ENCODE results near the gene NKAIN2.

Gene NKAIN2

DNA sequence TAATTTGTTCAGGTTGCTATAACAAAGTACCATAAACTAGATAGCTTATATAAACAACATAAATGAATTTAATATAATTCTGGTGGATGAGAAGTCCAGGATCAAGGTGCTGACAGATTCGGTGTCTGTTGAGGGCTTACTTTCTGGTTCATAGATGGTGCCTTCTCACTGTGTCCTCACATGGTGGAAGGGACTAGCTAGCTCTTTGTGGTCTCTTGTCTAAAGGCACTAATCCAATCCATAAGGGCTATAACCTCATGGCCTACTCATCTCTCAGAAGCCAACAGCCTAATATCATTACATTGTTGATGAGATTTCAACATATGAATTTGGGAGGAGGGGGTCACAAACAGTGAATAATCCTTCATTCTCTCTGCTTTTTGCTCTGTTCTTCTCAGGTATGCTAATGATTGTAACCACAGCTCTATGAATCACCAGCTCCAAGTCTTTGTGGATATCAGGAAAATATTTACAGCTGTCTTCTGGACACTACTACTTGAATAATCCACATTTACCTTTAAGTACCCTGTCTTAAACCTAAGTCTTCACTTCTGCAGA lies 122.3 kb downstream of the NKAIN2 start:
- DNase-seq (ENCODE audit: low read depth): no peak
- H3K4me3 ChIP-seq (ENCODE audit: low read depth, low read length): no peak overlapping the region
- TF ChIP-seq, protein P1, sequence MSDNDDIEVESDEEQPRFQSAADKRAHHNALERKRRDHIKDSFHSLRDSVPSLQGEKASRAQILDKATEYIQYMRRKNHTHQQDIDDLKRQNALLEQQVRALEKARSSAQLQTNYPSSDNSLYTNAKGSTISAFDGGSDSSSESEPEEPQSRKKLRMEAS (IDR thresholded peaks at IDR 0.05; ENCODE audit: low read depth, low read length): no peak
- TF ChIP-seq MYC (IDR thresholded peaks at IDR 0.05; ENCODE audit: low read depth, low read length) (no peak), POLR2A (IDR thresholded peaks at IDR 0.05; ENCODE audit: extremely low read depth, insufficient read length) (no peak)
- TF ChIP-seq, protein P2, sequence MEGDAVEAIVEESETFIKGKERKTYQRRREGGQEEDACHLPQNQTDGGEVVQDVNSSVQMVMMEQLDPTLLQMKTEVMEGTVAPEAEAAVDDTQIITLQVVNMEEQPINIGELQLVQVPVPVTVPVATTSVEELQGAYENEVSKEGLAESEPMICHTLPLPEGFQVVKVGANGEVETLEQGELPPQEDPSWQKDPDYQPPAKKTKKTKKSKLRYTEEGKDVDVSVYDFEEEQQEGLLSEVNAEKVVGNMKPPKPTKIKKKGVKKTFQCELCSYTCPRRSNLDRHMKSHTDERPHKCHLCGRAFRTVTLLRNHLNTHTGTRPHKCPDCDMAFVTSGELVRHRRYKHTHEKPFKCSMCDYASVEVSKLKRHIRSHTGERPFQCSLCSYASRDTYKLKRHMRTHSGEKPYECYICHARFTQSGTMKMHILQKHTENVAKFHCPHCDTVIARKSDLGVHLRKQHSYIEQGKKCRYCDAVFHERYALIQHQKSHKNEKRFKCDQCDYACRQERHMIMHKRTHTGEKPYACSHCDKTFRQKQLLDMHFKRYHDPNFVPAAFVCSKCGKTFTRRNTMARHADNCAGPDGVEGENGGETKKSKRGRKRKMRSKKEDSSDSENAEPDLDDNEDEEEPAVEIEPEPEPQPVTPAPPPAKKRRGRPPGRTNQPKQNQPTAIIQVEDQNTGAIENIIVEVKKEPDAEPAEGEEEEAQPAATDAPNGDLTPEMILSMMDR (IDR thresholded peaks at IDR 0.05; ENCODE audit: low read depth, low read length): no peak

DNA sequence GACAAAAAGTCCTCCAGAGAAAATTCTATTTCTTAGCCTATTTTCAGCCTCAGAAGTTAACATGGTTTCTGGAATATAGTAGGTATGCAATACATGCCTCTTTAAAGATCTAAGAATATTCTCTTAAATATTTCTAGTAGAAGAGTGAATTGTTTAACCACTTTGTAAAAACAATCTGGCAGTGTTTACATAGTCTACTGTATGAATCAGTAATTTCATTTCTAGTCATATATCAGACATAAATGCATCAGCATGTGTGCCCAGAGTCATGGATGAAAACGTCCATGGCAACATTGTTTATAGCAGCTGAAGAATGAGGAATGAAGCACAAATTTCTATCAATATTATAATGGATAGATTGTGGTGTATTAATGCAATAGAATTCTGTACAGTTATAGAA lies 124.9 kb downstream of the NKAIN2 start:
- no peak overlapping the region for H3K4me3 ChIP-seq (ENCODE audit: low read depth, low read length)
- no peak for DNase-seq (ENCODE audit: low read depth)
- TF ChIP-seq POLR2A (IDR thresholded peaks at IDR 0.05; ENCODE audit: extremely low read depth, insufficient read length) (no peak), MYC (IDR thresholded peaks at IDR 0.05; ENCODE audit: low read depth, low read length) (no peak)
- TF ChIP-seq, protein P1 (IDR thresholded peaks at IDR 0.05; ENCODE audit: low read depth, low read length): no peak
- TF ChIP-seq, protein P2 (IDR thresholded peaks at IDR 0.05; ENCODE audit: low read depth, low read length): no peak

DNA sequence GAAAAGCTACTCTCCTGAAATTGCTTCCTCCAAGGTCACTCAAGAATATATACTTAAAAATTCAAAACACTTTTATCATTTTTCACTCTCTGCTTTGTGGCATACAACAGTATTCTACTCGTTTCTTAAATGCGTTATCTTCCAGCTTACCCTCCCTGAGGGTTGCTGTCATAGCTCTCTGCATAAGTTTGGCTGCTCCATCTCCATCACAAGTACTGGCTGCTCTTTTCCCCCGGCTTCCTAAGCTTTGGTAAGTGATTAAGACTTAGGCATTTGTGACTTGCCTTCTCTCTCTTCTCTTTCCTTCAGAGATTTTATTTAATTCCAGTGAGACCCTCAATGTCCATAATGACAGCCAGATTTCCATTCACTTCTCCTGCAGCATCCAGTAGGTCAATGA lies 128.3 kb downstream of the NKAIN2 start:
- TF ChIP-seq POLR2A (IDR thresholded peaks at IDR 0.05; ENCODE audit: extremely low read depth, insufficient read length): no peak
- TF ChIP-seq, protein P1 (IDR thresholded peaks at IDR 0.05; ENCODE audit: low read depth, low read length): no peak
- TF ChIP-seq, protein P2 (IDR thresholded peaks at IDR 0.05; ENCODE audit: low read depth, low read length): no peak
- no peak for TF ChIP-seq MYC (IDR thresholded peaks at IDR 0.05; ENCODE audit: low read depth, low read length)
- no peak for DNase-seq (ENCODE audit: low read depth)
- no peak overlapping the region for H3K4me3 ChIP-seq (ENCODE audit: low read depth, low read length)

DNA sequence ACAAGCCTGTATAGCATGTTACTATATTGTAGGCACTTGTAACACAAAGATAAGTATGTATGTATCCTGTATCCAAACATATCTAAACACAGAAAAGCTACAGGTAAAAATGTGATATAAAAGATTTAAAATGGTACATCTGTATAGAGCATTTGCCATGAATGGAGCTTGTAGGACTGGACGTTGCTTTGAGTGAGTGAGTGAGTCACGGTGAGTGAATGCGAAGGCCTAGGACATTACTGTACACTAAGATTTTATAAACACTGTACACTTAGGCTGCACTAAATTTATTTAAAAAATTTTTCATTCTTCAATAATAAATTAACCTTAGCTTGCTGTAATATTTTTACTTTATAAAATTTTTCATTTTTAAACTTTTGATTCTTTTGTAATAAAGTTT lies 136.9 kb downstream of the NKAIN2 start:
- no peak for DNase-seq (ENCODE audit: low read depth)
- TF ChIP-seq, protein P2 (IDR thresholded peaks at IDR 0.05; ENCODE audit: low read depth, low read length): no peak
- TF ChIP-seq, protein P1 (IDR thresholded peaks at IDR 0.05; ENCODE audit: low read depth, low read length): no peak
- TF ChIP-seq POLR2A (IDR thresholded peaks at IDR 0.05; ENCODE audit: extremely low read depth, insufficient read length): no peak
- TF ChIP-seq MYC (IDR thresholded peaks at IDR 0.05; ENCODE audit: low read depth, low read length): no peak
- H3K4me3 ChIP-seq (ENCODE audit: low read depth, low read length): no peak overlapping the region

DNA sequence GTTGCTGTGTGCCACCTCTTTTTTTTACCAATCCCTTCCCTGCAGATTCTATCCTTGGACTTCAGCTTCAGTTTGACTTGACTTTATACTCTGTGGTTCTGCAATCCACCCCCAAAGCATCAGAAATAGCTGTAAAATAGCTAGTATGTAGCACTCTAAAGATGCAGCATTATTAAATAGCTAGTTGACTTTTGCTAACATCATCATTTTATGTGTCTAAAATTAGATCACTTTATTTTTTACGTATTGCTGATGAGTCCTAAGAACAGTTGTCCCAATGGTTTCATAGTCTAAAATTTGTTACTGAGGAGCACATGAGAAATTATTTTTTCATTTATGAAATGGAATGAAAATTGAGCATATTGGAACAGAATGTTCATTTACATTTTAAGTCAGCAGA lies 138.2 kb downstream of the NKAIN2 start:
- TF ChIP-seq MYC (IDR thresholded peaks at IDR 0.05; ENCODE audit: low read depth, low read length) (no peak), POLR2A (IDR thresholded peaks at IDR 0.05; ENCODE audit: extremely low read depth, insufficient read length) (no peak)
- TF ChIP-seq, protein P1 (IDR thresholded peaks at IDR 0.05; ENCODE audit: low read depth, low read length): no peak
- TF ChIP-seq, protein P2 (IDR thresholded peaks at IDR 0.05; ENCODE audit: low read depth, low read length): no peak
- no peak overlapping the region for H3K4me3 ChIP-seq (ENCODE audit: low read depth, low read length)
- DNase-seq (ENCODE audit: low read depth): no peak
